CD4-positive, alpha-beta T cell treated with Interleukin-17A for 4 hours (primary cell): ENCODE data around the gene SPRED1.
A peak's percentile ranks its signal among the peaks of the same experiment; 100 is the strongest.

ENCODE experiments used
- DNase-seq: peaks from one replicate; pipeline ENCODE4 v3.0.0-alpha.2; 2020; ENCODE audit warnings: mixed read lengths

SPRED1 gene

GRCh38 chr15:38285456-38285855 is 32.8 kb downstream of the SPRED1 start:
- no peak for DNase-seq

- DNase-seq = no peak
These were observed 41.5 kb downstream of the SPRED1 start for GRCh38 chr15:38294126-38294525.

GRCh38 chr15:38297623-38298388 is 45.2 kb downstream of the SPRED1 start:
- no peak for DNase-seq

GRCh38 chr15:38299216-38299615 is 46.6 kb downstream of the SPRED1 start:
- no peak for DNase-seq

GRCh38 chr15:38300395-38300794 is 47.8 kb downstream of the SPRED1 start:
- DNase-seq = no peak

- no peak for DNase-seq
These were observed 51.8 kb downstream of the SPRED1 start for GRCh38 chr15:38304481-38304880.

GRCh38 chr15:38307251-38307650 is 54.6 kb downstream of the SPRED1 start:
- DNase-seq = no peak

- no peak for DNase-seq
These were observed 55.4 kb downstream of the SPRED1 start for GRCh38 chr15:38307861-38308641.

- DNase-seq = no peak
These were observed 56.2 kb downstream of the SPRED1 start for GRCh38 chr15:38308797-38309196.

GRCh38 chr15:38312190-38312589 is 59.6 kb downstream of the SPRED1 start:
- no peak for DNase-seq

GRCh38 chr15:38316311-38316710 is 63.7 kb downstream of the SPRED1 start:
- DNase-seq = no peak

GRCh38 chr15:38320181-38320580 is 67.5 kb downstream of the SPRED1 start:
- no peak for DNase-seq

GRCh38 chr15:38320866-38321265 is 68.2 kb downstream of the SPRED1 start:
- DNase-seq = no peak

- DNase-seq = no peak
These were observed 71.3 kb downstream of the SPRED1 start for GRCh38 chr15:38323895-38324294.

GRCh38 chr15:38324939-38325647 is 72.5 kb downstream of the SPRED1 start:
- no peak for DNase-seq

GRCh38 chr15:38325648-38325990 is 73.0 kb downstream of the SPRED1 start:
- DNase-seq = no peak

GRCh38 chr15:38332711-38333110 is 80.1 kb downstream of the SPRED1 start:
- DNase-seq = no peak

- DNase-seq = no peak
These were observed 82.5 kb downstream of the SPRED1 start for GRCh38 chr15:38335116-38335515.

GRCh38 chr15:38344351-38344750 is 91.7 kb downstream of the SPRED1 start:
- DNase-seq = no peak

- DNase-seq = no peak
These were observed 96.6 kb downstream of the SPRED1 start for GRCh38 chr15:38349251-38349650.

GRCh38 chr15:38351466-38351865 is 98.8 kb downstream of the SPRED1 start:
- DNase-seq = no peak

GRCh38 chr15:38354315-38354929 is 101.8 kb downstream of the SPRED1 start:
- DNase-seq = peak; percentile 59

- DNase-seq = no peak
These were observed 109.7 kb downstream of the SPRED1 start for GRCh38 chr15:38362355-38362754.
